HG02642 (cell line): ENCODE data around the gene PHACTR4.
"Not testable (repeated sequence)": the region's sequence is repeated elsewhere in the genome, so short reads cannot be mapped to it uniquely, and the experiment has no call there.

Experiments used
- ATAC-seq: cut with Tn5 transposase; IDR thresholded peaks from one replicate; pipeline ENCODE4 v1.9.1; 2021; ENCODE audit warnings: mild to moderate bottlenecking; ENCODE audit not compliant: unreplicated experiment, poor library complexity

Gene PHACTR4

DNA sequence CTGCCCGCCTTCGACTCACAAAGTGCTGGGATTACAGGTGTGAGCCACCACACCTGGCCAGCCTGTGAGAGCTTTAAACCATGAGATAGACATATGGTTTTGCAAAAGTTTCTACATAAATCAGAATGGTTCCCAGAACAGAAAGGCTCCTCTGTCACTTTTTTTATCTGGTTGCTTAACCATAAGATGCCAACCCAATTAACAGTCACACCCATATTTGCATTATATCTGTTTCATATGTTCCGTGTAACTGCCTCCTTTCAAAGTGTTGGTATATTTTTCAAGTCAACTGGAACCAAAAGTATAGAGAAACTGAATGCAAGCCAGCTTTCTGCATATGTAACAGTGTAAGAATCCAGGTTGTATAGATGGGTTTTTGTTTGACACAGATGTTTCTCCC, 112.6 kb downstream of the PHACTR4 start:
- no peak for ATAC-seq

DNA sequence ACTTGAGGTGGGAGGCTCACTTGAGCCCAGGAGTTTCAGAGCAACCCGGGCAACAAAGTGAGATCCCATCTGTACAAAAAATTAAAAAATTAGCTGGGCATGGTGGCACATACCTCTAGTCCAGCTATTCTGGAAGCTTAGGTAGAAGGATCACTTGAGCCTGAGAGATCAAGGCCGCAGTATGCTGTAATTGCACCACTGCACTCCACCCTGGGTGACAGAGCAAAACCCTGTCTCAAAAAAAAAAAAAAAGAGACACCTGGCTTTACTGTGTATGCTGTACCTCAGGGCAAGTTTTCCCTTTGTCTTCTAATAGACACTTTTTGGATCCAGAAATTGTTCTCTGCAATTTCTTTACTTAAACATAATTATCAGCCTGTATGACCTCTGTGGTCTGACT, 113.2 kb downstream of the PHACTR4 start:
- no peak for ATAC-seq

DNA sequence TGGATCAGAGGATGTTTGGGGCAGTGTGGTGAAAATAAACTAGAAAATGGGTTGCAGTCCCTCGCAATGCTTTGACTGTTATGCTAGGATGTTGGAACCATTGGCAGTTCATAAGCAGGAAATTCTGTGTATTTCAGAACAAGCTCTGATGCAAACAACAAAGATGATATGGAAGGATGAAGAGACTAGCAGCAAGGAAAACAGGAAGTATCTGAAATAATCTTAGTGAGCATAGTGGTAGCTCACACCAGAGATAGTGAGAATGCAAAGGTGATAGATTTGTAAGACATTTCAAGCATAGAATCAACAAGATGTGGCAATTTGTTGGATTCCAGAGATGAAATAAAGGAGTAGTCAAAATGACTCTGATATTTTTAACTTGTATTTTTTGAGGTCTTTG, 125.2 kb downstream of the PHACTR4 start:
- ATAC-seq: no peak

DNA sequence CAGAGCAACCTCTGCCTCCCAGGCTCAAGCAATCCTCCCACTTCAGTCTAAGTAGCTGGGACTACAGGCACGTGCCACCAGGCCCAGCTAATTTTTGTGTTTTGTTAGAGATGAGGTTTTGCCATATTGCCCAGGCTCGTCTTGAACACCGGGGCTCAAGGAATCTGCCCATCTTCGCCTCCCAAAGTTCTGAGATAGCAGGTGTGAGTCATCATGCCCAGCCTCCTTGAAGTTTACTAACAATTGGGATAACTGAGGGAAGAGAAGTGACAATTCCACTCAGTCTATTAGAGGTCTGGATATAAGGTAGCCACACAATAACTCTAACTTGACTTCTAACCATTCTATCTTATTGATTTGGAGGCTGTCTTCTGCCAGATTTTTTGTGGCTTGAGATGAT, 130.0 kb downstream of the PHACTR4 start:
- no peak for ATAC-seq

DNA sequence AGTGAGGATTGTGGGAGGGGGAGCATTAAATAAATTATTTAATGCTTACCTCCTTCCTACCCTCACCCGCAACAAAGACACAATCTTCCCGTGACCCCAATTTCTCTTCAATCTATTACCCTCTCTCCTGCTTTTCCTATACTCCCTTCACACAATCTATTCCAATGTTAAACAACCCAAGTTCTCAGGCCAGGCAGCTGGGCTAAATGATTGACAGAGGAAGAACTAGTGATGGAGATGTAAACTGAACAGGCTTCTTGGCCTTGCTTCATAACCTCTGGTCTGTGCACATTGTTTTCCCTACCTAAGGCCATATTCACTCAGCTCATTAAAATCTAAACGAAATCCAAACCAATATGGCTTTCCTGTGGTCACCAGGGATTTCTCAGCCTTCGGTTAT, 132.4 kb downstream of the PHACTR4 start:
- no peak for ATAC-seq

DNA sequence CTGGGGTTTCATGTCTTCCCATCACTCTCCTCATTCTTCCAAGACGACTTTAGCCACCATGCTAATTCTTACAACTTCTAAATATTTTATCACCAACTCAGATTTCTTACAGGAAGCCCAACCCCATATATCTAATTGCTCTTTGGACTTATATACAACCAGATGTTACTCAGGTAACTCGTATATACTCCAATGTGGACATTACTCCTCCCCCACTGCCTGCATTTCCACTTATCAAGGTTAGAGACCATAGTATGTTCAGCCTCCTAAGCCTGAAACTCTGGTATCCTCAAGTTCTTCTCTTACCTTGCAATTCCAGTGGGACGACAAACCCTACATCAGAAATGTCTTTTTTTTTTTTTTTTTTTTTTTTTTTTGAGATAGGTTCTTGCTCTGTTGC, 133.6 kb downstream of the PHACTR4 start:
- no peak for ATAC-seq

DNA sequence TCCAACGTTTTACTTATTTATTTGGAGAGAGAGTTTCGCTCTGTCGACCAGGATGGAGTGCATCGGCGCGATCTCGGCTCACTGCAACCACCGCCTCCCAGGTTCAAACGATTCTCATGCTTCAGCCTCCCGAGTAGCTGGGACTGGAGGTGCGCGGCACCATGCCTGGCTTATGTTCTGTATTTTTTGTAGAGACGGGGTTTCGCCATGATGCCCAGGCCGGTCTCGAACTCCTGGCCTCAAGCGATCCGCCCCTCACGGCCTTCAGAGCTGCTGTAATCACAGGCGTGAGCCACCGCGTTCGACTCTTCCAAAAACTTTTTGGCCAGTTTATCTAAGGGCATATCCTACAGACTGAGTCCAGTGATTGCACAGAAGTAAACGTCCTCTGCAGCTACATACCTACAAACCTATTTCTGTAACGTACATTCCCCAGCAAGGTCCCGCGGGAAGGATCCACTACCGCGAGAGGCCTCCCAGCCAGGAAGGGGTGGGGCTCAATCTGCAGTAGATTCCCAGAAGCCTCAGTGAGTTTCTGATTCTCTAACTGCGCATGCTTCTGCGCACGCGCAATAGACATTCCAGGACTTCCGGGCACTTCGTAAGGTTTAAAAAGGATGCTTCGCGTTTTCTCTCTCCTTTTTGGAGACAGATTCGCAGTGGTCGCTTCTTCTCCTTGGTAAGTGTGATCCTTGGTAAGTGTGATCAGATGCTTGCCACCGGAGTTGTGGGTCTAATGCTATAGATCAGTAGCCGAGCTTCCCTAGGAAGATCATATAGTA, 136.1 kb downstream of the PHACTR4 start, which contains the start of gene RCC1:
Gene RCC1, plus strand, starts transcription at position 638 of the 782 bp plus-strand sequence. CDS start 23,824 bp downstream, outside the sequence.
- peak; percentile 84 for ATAC-seq

DNA sequence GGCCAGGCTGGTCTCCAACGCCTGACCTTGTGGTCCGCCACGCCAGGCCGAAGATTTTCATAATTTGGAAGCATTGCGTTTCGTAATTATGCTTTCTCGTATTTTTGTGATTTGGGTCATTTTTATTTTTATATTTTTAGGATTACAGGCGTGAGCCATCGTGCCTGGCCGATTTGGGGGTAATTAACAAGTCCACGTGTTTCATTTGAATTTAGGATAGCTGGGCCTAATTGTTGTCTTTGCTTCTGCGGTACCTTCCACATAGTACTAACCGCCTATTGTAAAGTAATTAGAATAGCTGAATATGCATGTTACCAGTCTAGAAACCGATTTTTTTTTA, 137.3 kb downstream of the PHACTR4 start:
- ATAC-seq: no peak

DNA sequence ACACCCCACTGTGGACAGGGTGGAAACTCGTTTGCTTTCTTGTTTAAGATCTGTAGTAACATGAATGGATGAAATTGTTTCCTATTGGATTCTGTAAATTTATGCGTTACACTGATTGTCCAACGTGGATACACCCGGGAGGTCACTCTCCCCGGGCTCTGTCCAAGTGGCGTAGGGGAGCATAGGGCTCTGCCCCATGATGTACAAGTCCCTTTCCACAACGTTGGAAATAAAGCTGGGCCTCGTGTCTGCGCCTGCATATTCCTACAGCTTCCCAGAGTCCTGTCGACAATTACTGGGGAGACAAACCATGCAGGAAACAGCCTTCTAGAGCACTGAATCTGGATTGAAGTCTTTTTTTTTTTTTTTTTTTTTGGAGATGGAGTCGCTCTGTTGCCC, 137.7 kb downstream of the PHACTR4 start:
- ATAC-seq: no peak

DNA sequence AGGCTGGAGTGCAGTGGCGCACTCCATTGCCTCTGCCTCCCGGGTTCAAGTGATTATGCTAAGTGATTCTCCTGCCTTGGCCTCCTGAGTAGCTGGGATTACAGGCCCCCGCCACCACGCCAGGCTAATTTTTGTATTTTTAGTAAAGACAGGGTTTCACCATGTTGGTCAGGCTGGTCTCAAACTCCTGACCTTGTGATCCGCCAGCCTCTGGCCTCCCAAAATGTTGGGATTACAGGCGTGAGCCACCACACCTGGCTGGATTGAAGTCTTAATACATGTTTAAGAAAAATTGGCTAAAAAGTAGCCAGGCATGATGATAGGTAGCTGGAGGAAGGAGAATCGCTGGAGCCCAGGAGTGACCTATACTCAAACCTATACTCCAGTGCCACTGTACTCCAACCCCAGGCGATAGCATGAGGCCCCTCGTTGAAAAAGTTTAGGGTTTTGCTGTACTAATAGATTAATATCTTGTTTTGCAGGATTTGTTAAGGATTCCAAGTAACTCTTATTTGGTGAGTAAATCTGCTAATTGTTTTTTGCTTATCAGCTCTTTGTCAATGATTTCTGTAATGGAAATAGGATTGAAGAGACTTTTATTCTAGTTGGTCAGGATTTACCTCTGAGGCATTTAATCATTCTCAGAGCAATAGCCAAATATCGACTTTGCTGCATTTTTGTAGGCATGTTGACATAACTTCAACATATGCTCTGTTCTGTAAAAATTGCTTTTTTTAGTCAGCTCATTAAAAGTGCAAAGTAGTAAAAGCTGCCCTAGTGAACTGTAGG, 138.3 kb downstream of the PHACTR4 start:
- ATAC-seq: no peak

DNA sequence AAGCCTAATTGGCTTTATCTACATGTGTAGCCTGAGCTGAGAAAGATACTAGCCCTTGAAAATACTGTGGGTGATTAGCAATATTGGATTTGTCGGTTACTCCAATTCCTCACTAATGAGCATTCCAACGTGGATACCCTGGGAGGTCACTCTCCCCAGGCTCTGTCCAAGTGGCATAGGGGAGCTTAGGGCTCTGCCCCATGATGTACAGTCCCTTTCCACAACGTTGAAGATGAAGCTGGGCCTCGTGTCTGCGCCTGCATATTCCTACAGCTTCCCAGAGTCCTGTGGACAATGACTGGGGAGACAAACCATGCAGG, 138.9 kb downstream of the PHACTR4 start:
- no peak for ATAC-seq

DNA sequence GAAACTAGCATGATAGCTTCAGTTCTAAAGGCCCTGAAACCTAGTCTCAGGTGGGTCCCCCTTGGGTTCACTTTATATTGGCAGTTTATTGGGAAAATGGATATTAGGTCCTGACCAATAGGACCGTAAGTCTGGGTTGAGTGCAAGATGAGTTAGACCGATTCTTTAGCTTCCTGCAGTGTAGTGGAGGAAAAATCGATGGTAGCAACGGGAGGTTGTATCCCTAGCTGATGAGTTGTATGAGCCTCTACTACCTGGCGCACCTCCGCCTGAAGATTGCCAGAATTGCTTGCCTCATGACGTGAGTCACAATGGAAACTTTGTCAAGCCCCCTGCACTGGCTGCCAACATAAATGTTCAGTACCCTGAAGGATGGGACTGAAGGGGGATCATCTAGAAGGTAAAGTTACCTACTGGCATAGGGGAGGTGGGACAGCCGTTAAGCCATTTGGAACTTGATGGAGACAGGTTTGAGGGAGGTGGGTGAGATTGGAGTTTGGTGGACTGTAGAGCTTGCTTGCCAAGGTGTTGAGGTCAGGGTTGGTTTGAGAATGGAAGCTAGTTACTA, 140.2 kb downstream of the PHACTR4 start:
- ATAC-seq: no peak

DNA sequence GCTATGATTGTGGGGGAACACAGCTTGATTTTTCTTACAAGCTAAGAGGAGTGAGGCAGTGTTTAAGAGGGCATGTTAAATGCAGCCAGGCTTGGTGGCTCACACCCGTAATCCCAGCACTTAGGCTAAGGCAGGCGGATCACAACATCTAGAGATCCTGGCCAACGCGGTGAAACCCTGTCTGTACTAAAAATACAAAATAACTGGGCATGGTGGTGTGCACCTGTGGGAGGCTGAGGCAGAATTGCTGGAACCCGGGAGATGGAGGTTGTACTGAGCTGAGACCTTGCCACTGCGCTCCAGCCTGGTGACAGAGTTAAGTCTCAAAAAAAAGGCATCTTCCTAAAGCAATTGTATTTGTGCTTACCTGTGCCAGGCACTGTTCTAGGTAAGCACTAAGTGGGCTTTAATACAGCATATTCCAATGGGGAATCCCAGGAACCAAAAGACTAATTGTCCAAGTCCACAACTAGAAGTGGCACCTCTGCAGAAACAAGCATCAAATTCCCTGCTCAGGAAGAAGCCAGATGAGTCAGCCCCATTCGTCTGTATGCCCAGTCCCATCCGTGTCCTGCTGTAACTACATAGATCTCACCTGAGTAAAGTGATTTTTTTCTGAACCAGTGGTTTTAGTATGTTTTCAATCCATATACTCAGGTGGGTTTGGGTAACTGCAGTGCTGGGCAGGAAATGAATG, 140.9 kb downstream of the PHACTR4 start:
- no peak for ATAC-seq

DNA sequence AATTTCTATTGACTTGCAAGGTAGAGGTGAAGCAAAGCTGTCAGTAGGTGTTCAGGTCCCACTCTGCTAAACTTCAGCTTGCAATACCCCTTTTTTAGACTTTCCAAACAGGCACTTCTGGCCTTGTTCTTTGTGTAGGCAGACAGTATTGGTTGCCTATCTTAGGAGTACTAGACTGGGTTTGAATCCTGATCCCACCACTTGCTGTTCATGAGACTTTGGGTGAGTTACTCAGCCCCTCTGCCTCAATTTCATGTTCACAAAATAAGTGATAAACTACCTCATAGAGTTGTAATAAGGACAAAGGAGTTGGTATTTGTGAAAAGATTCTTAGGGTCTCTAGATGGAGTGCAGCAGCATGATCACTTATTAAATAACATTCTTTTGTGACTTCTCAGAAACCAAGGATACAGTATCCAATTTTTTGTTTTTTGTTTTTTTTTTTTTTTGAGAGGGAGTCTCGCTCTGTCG, 141.5 kb downstream of the PHACTR4 start:
- ATAC-seq: no peak

DNA sequence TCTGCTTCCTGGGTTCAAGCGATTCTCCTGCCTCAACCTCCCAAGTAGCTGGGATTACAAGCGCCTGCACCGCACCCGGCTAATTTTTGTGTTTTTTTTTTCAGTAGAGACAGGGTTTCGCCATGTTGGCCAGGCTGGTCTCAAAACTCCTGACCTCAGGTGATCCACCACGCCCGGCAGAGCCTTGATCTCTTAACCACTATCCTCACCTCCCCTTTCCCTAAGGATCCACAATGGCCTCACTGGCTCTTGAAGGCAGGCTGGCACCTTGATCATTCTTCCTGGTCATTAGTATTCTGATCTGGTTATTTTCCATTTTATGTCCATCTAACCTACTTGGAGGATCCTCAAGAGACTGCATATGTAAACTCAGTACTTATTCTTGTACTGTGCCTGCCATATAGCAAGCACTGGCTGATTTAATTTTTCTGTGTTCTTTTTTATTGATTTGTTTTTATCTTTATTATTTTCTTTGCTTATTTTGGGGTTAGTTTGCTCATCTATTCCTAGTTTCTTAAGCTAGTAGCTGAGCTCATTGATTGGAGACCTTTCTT, 142.6 kb downstream of the PHACTR4 start:
- no peak for ATAC-seq

DNA sequence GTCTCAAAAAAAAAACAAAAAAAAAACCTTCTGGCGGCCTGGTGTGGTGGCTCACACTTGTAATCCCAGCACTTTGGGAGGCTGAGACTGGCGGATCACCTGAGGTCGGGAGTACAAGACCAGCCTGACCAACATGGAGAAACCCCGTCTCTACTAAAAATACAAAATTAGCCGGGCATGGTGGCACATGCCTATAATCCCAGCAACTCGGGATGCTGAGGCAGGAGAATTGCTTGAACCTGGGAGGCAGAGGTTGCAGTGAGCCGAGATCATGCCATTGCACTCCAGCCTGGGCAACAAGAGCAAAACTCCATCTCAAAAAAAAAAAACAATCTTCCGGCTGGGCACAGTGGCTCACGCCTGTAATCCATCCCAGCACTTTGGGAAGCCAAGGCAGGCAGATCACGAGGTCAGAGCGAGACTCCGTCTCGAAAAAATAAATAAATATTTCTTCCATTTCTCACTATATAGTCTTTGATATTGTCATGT, 144.9 kb downstream of the PHACTR4 start:
- not testable (repeated sequence) for ATAC-seq

DNA sequence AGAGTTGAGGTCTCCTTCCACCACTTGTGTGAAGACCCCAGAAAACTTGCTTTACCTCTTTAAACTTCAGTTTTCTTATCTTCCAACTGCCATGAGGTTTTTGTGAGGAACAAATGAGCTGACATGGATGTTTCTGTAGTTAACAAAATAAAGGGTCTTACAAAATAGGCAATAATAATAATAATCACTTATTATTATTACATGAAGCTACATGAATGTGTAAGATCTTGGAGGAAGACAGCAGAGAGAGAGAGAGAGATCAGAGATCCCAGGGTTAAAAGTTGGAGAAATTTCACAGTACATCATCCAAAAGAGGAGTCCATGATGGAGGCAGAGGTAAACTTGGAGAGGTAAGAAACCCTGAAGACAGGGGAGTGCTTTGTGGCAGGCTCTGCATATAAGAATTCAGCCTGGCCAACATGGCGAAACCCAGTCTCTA, 147.0 kb downstream of the PHACTR4 start:
- ATAC-seq: no peak

DNA sequence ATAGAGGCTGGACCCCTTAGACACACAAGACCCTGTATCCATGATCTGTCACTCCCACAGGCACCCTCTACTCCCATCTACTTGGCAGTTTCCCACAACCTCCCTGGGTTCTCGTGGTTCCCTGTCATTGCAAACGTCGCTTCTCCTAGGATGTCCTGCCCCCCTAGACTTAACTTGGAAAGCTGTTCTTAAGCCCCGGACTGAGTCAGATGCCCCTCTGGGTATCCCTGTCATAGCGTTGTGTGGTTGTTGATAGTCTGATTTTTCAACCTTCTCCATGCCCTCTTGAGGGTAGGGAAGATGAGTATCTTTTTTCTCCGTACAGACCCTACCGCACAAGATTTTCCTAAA, 148.1 kb downstream of the PHACTR4 start:
- peak; percentile 10 for ATAC-seq

DNA sequence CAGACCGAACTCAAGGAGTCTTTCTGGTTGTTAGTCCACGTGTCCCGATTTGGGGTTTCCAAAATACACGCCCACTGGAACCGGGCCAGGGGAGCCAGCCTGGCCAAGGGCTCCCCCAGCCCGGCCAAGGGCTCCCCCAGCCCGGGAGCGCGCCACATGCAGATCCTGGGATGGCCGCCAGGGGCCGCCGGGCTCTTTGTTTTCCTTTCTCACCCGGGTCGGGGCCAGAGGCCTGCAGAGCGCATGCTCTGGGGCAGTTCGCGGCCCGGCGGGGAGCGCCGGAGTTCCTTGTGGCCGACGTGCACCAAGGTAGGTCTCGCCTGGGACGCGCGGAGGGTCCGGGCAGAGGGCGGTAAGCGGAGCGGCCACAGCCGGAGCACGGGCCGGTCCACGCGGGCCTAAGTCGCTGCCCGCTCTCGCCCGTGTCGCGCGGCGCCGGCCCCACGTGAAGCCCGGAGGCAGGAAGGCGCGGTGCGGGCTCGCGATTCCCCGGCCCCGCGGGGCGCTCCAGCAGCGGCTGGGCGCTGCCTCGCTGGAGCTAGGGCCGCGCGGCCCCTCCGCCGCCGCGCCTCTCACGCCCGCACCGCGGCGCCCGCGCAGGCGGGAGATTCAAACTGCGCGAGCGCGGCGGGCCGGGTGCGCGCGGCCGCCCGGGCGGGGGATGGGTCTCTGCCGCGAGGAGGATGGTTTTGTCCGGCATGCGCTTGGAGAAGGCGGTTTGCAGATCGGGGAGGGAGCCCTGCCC, 148.6 kb downstream of the PHACTR4 start:
- peak; percentile 80 for ATAC-seq
